ENCODE data around the gene BCL2L15. TPM values are rescaled to one million over a fixed set of nuclear protein-coding genes. Genes with fewer than 3 reads are reported as not detected.

Gene BCL2L15
- total RNA-seq, result 1.2 TPM in 1 of 2 replicates, not detected in the other

GRCh38 chr1:113887402-113888175, at the start of gene BCL2L15:
Gene BCL2L15 (minus strand): TSS chr1:113887581. CDS start chr1:113887375, 206 bp downstream.

DNA sequence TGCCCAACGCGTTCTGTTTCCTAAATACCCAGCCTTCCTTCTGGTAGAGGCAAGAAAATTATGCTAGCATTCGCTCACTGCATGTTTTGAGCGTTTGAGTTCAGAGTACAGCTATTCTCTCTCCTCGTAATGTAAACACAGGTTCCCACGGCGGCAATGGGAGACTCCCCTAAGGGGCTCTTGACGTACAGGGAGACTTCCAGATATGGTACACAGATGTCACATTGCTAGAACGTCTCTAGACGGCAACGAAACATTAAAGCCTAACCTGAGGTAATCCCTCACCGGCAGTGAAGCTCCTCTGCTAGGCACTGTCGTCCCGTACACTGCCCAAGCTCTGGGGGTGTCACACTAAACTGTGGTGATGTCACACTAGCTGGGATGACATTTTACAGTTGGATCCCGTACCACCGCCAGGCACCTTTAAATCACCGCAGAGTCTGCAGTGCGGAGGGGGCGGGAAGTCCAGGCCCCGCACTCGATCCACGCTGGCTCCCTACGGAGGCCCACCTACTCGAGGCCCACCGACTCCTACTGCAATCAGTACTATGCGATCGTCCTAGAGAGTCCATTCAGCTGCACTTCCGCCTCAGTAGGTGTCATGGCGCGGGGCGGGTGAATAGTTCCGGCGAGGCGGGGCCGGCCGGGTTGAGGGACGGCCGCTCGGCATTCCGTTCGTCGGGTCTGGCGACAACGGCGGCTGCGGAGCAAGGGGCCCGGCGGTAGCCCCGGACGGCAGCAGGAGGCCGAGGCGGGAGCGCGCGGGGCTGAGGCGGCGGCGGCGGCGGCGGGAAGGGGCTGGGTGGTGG, 41.8 kb upstream of the BCL2L15 start, which contains the start of gene HIPK1:
HIPK1 (plus strand) TSS at position 384 of the 809 bp plus-strand sequence.

DNA sequence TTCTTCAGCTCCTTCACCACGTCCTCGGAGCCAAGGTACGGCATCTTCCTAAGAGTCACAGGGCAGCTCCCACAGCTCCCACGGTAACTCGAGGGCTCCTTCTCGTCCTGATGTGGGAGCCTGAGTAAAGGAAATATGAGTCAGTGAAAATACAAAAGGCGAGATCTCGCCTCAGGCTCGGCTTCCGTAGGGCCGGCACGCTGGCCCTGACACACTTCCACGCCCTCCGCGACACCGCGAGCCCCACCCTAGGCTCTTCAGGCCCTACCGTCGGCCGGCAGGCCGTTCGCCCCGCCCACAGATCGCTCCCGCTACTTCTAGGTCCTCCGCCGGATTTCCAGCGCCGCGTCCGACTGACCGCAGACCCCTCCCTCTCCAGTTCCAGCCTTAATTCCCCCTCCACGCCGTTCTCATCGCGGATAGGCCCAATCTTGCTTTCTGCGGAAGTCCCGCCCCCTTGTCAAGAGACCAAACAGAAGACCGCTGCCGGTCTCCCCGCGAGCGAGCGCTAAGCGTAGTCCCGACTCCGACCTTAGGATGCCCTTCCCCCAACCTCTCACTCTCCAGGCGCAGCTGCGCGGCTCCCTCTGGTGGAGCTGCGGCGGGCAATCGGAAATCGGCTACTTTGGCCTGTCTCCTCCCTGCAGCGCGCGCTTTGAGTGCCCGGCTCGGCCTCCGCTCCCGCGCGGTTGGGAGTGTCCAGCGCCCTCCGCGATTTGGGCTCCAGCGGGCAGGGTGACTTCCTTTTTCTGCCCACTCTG, 17.5 kb upstream of the BCL2L15 start, which contains the start of the genes AP4B1 and DCLRE1B:
AP4B1 (minus strand) TSS at position 126 of the 761 bp plus-strand sequence; CDS start at position 44, 82 bp downstream.
DCLRE1B (plus strand) TSS at position 653 of the 761 bp plus-strand sequence. CDS start 261 bp downstream, outside the sequence.

GRCh38 chr1:113871597-113872113, 15.7 kb downstream of the BCL2L15 start, which contains the start of gene PTPN22:
Gene PTPN22 (minus strand): TSS chr1:113871712.

Other genes starting within 250 kb of the BCL2L15 start
- 6.6 and 16.6 TPM in 2 replicates for gene PHTF1, start 128.1 kb downstream of the BCL2L15 start, total RNA-seq
- gene RSBN1, start 75.1 kb downstream of the BCL2L15 start, total RNA-seq, result 13.2 and 15.4 TPM in 2 replicates
- gene PTPN22, start 15.9 kb downstream of the BCL2L15 start, total RNA-seq, result 0.21 and 0.96 TPM in 2 replicates
- 6.6 and 8.7 TPM in 2 replicates for gene AP4B1, start 17.2 kb upstream of the BCL2L15 start, total RNA-seq
- 1.3 and 2.7 TPM in 2 replicates for gene DCLRE1B, start 17.7 kb upstream of the BCL2L15 start, total RNA-seq
- 19.8 and 21.0 TPM in 2 replicates for gene HIPK1, start 41.7 kb upstream of the BCL2L15 start, total RNA-seq
- 0.24 TPM in 1 of 2 replicates, not detected in the other for gene OLFML3, start 91.9 kb upstream of the BCL2L15 start, total RNA-seq